ENCODE measurements around the gene TMEM26.

GRCh38 chr10:61470740-61471139 is 17.6 kb upstream of the TMEM26 start:
- no peak for TF ChIP-seq CTCF (IDR thresholded peaks at IDR 0.05)
- no peak for TF ChIP-seq FOSL2 (IDR thresholded peaks at IDR 0.05)
- no peak for TF ChIP-seq FOSL2 (CRISPR knock-in tag; IDR thresholded peaks at IDR 0.05)
- no peak for TF ChIP-seq HES2 (IDR thresholded peaks at IDR 0.05)
- no peak for TF ChIP-seq MAZ (IDR thresholded peaks at IDR 0.05; ENCODE audit: borderline replicate concordance, low read depth, low read length)
- no peak for TF ChIP-seq NPAS2 (CRISPR knock-in tag; IDR thresholded peaks at IDR 0.05; ENCODE audit: borderline replicate concordance)
